Smooth muscle cell (in vitro differentiated cells): ENCODE results near the gene STK32A. TPM values are rescaled to one million over a fixed set of nuclear protein-coding genes. Genes with fewer than 3 reads are reported as not detected.

Experiments used
- DNase-seq: peaks from one replicate; lab custom pipeline; 2025; ENCODE audit not compliant: unreplicated experiment; lab: John Stamatoyannopoulos, UW
- H2AFZ ChIP-seq: fragments of 200-600 bp; sonication (generic); 2 replicates; pipeline ENCODE4 v1.6.0; 2016; ENCODE audit warnings: antibody characterized with exemption, low read depth, mild to moderate bottlenecking
- H3F3A ChIP-seq: fragments of 200-600 bp; sonication (generic); 2 replicates; pipeline ENCODE4 v1.6.0; 2017; ENCODE audit warnings: antibody characterized with exemption, low read depth
- H3K27ac ChIP-seq: fragments of 200-600 bp; sonication (generic); 2 replicates; pipeline ENCODE4 v1.5.1; 2016; ENCODE audit warnings: low read depth, mild to moderate bottlenecking
- H3K27me3 ChIP-seq: fragments of 200-600 bp; sonication (generic); 2 replicates; pipeline ENCODE4 v1.6.1; 2016; ENCODE audit warnings: low read depth, mild to moderate bottlenecking
- H3K36me3 ChIP-seq: fragments of 200-600 bp; sonication (generic); 2 replicates; pipeline ENCODE4 v1.5.1; 2016; ENCODE audit warnings: low read depth
- H3K4me1 ChIP-seq: fragments of 200-600 bp; sonication (generic); 2 replicates; pipeline ENCODE4 v1.5.1; 2016; ENCODE audit warnings: low read depth
- H3K4me2 ChIP-seq: fragments of 200-600 bp; sonication (generic); 2 replicates; pipeline ENCODE4 v1.6.0; 2016; ENCODE audit warnings: mild to moderate bottlenecking
- H3K4me3 ChIP-seq: fragments of 200-600 bp; sonication (generic); 2 replicates; pipeline ENCODE4 v1.5.1; 2016; ENCODE audit warnings: mild to moderate bottlenecking
- H3K79me2 ChIP-seq: fragments of 200-600 bp; sonication (generic); 2 replicates; pipeline ENCODE4 v1.6.0; 2016; ENCODE audit warnings: low read depth, mild to moderate bottlenecking
- H3K9ac ChIP-seq: fragments of 200-600 bp; sonication (generic); 2 replicates; pipeline ENCODE4 v1.6.0; 2016; ENCODE audit warnings: low read depth
- H3K9me3 ChIP-seq: fragments of 200-600 bp; sonication (generic); replicated peaks from 2 replicates; pipeline ENCODE4 v1.5.1; 2016; ENCODE audit warnings: low read depth
- H4K20me1 ChIP-seq: fragments of 200-600 bp; sonication (generic); 2 replicates; pipeline ENCODE4 v1.6.0; 2016; ENCODE audit warnings: low read depth
- WGBS: methylation state at CpG from one replicate; pipeline ENCODE4 v1.1.7; 2016; ENCODE audit warnings: low lambda C conversion rate; 5-methylcytosine and 5-hydroxymethylcytosine counted together
- polyA plus RNA-seq: library from polyadenylated mRNA; unstranded; fragments of >200 nt; fragmentation: Nextera tagmentation; extraction: Ambion mirVana; gene quantifications from 2 replicates; pipeline ENCODE4 v1.2.1, GENCODE V29; 2016
- total RNA-seq: library from RNA; depleted of rRNA; stranded (reverse); fragments of >200 nt; gene quantifications from 2 replicates; pipeline ENCODE4 v1.2.3, GENCODE V29; 2014
- TF ChIP-seq, protein P1 (sequence below): fragments of 200-600 bp; sonication (generic); IDR thresholded peaks from 2 replicates; pipeline ENCODE4 v1.5.1; 2017; ENCODE audit warnings: borderline replicate concordance, mild to moderate bottlenecking, antibody characterized with exemption; ENCODE audit not compliant: insufficient read depth, poor library complexity, severe bottlenecking

STK32A gene
- total and polyA plus RNA-seq, 2 experiments from 2014 or later = 0.21 to 1.1 TPM

DNA sequence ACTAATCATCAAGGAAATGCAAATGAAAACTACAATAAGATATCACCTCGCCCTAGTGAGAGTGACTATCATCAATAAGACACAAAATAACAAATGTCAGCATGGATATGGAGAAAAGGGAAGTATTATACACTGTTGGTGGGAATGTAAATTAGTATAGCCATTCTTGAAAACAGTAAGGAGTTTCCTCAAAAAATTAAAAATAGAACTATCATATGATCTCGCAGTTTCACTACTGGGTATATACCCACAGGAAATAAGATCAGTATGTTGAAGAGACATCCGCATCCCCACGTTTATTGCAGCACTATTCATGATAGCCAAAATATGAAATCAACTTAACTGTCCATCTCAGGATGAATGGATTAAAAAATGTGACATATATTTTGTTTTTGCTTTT lies 31.6 kb upstream of the STK32A start:
- WGBS = 91% methylated on average over 4 of the region's 4 CpGs
- H3K79me2 ChIP-seq = no peaks in the 10 kb centered on the region
- no peaks in the 10 kb centered on the region for H3K9me3 ChIP-seq
- TF ChIP-seq, protein P1, sequence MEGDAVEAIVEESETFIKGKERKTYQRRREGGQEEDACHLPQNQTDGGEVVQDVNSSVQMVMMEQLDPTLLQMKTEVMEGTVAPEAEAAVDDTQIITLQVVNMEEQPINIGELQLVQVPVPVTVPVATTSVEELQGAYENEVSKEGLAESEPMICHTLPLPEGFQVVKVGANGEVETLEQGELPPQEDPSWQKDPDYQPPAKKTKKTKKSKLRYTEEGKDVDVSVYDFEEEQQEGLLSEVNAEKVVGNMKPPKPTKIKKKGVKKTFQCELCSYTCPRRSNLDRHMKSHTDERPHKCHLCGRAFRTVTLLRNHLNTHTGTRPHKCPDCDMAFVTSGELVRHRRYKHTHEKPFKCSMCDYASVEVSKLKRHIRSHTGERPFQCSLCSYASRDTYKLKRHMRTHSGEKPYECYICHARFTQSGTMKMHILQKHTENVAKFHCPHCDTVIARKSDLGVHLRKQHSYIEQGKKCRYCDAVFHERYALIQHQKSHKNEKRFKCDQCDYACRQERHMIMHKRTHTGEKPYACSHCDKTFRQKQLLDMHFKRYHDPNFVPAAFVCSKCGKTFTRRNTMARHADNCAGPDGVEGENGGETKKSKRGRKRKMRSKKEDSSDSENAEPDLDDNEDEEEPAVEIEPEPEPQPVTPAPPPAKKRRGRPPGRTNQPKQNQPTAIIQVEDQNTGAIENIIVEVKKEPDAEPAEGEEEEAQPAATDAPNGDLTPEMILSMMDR = no peak
- H3K27me3 ChIP-seq = no peaks in the 10 kb centered on the region
- H2AFZ ChIP-seq = no peak overlapping the region
- no peak for DNase-seq
- H3K4me3 ChIP-seq = no peak overlapping the region
- H4K20me1 ChIP-seq = no peaks in the 10 kb centered on the region
- H3F3A ChIP-seq = no peaks in the 10 kb centered on the region
- no peaks in the 10 kb centered on the region for H3K4me1 ChIP-seq
- H3K36me3 ChIP-seq = no peaks in the 10 kb centered on the region
- no peak overlapping the region for H3K4me2 ChIP-seq
- no peak overlapping the region for H3K9ac ChIP-seq
- no peak overlapping the region for H3K27ac ChIP-seq

DNA sequence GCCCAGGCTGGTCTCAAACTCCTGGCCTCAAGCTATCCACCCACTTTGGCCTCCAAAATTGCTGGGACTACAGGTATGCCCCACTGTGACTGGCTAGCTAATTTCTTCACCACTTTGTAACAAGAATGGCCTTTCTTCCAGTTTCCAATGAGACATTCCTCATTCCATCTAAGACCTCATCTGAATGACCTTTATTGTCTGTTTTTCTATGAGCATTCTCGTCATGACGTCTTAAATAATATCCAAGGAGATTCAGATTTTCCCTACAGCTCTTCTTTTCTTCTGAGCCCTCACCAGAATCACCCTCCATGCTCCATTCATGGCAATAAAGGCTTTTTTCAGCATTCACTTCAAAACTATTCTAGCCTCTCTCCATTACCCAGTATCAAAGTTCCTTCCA lies 30.2 kb upstream of the STK32A start:
- TF ChIP-seq, protein P1 = no peak
- Histone ChIP-seq H3K36me3 (no peaks in the 10 kb centered on the region), H3F3A (no peaks in the 10 kb centered on the region), H3K79me2 (no peaks in the 10 kb centered on the region), H3K4me2 (no peak overlapping the region), H3K27ac (no peak overlapping the region), H3K4me1 (no peaks in the 10 kb centered on the region), H3K27me3 (no peaks in the 10 kb centered on the region), H4K20me1 (no peaks in the 10 kb centered on the region), H2AFZ (no peak overlapping the region), H3K9me3 (no peaks in the 10 kb centered on the region), H3K9ac (no peak overlapping the region), H3K4me3 (no peak overlapping the region)
- no peak for DNase-seq
- WGBS = 92% methylated on average over 2 of the region's 2 CpGs

DNA sequence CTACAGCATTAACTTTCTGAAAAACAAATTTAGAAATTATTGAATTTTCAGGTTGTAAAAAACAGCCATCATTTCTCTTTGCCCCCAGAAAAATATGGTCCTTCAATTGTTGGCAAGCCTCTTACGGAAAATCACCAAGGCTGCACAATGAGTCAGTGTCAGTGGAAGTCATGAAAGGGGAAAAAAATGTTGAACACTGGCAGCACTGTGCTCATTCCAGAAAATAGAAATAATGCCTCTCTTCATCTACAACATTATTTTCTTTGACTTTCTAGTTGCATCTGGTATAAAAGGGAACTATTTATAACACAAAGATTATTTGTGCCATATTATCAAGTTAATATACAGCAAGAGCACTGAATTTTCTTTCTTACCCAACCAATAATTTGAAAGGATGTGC lies 26.7 kb upstream of the STK32A start:
- no peak for DNase-seq
- no peaks in the 10 kb centered on the region for H3K9me3 ChIP-seq
- no peaks in the 10 kb centered on the region for H3K4me1 ChIP-seq
- H3F3A ChIP-seq = no peaks in the 10 kb centered on the region
- no peak overlapping the region for H3K4me2 ChIP-seq
- H3K4me3 ChIP-seq = no peak overlapping the region
- no peak overlapping the region for H2AFZ ChIP-seq
- H3K79me2 ChIP-seq = no peaks in the 10 kb centered on the region
- no peaks in the 10 kb centered on the region for H3K27me3 ChIP-seq
- TF ChIP-seq, protein P1 = no peak
- 23% methylated on average over 1 of the region's 1 CpG for WGBS
- no peaks in the 10 kb centered on the region for H3K36me3 ChIP-seq
- H4K20me1 ChIP-seq = no peaks in the 10 kb centered on the region
- no peak overlapping the region for H3K9ac ChIP-seq
- H3K27ac ChIP-seq = no peak overlapping the region

DNA sequence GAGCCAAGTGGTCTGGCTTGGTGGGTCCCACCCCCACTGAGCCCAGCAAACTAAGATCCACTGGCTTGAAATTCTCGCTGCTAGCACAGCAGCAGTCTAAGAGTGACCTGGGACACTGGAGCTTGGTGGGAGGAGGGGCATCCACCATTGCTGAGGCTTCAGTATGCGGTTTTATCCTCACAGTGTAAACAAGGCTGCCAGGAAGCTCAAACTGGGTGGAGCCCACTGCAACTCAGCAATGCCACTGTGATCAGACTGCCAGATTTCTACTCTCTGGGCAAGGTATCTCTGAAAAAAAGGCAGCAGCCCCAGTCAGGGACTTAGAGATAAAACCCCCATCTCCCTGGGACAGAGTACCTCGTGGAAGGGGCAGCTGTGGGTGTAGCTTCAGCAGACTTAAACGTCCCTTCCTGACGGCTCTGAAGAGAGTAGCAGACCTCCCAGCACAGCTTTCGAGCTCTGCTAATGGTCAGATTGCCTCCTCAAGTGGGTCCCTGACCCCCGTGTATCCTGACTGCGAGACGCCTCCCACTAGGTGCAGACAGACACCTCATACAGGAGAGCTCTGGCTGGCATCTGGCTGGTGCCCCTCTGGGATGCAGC lies 18.2 kb upstream of the STK32A start:
- H3K79me2 ChIP-seq = no peaks in the 10 kb centered on the region
- H3K4me2 ChIP-seq = peak overlapping the region; percentile 72
- peaks cover 7% of the 10 kb centered on the region for H3K4me1 ChIP-seq
- H3K9me3 ChIP-seq = no peaks in the 10 kb centered on the region
- no peaks in the 10 kb centered on the region for H4K20me1 ChIP-seq
- H2AFZ ChIP-seq = peak overlapping the region; percentile 82
- no peaks in the 10 kb centered on the region for H3K36me3 ChIP-seq
- H3K4me3 ChIP-seq = no peak overlapping the region
- TF ChIP-seq, protein P1 = no peak
- no peak overlapping the region for H3K27ac ChIP-seq
- WGBS = 45% methylated on average over 9 of the region's 9 CpGs
- no peak overlapping the region for H3K9ac ChIP-seq
- DNase-seq = no peak
- no peaks in the 10 kb centered on the region for H3F3A ChIP-seq
- no peaks in the 10 kb centered on the region for H3K27me3 ChIP-seq
